GM21526 (cell line): ENCODE results near the gene GON7.
"Not testable (repeated sequence)": the region's sequence is repeated elsewhere in the genome, so short reads cannot be mapped to it uniquely, and the experiment has no call there.

Source experiments
- ATAC-seq: cut with Tn5 transposase; IDR thresholded peaks from one replicate; pipeline ENCODE4 v1.9.1; 2021; ENCODE audit warnings: moderate library complexity; ENCODE audit not compliant: unreplicated experiment, low FRiP score

The GON7 gene

GRCh38 chr14:93201155-93201704 lies 5.6 kb downstream of the GON7 start:
- ATAC-seq = no peak

- ATAC-seq = no peak
Measured at GRCh38 chr14:93200553-93200952, 6.3 kb downstream of the GON7 start.

- ATAC-seq = no peak
Measured at GRCh38 chr14:93199031-93199430, 7.8 kb downstream of the GON7 start.

DNA sequence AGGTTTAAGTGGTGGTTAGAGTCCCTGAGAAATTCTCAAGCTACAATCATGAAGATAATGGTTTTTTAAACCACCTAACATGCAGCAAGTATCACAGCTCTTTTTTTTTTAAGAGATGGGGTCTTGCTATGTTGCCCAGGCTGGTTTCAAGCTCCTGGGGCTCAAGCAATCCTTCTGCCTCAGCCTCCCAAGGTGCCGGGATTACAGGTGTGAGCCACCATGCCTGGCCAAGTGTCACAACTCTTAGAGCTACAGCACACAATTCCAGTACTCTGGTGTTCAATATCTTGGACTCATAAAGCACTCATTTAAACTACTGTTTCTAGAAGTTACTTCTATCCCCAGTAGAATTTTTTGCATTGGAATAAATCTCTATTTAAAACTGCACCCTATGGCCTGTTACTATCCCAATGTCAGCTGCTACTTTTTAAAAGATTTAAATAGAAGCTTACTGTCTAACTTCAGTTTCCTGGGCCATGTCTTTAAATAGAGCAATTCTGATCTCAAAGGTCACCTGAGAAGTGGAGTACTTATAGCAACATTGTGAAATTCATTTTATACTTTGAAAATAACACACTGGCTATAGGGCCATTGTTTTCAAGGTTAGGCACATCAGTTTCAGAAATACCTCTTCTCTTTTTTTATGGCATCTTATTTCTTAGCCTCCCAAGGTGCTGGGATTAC lies 11.4 kb downstream of the GON7 start:
- ATAC-seq = no peak

DNA sequence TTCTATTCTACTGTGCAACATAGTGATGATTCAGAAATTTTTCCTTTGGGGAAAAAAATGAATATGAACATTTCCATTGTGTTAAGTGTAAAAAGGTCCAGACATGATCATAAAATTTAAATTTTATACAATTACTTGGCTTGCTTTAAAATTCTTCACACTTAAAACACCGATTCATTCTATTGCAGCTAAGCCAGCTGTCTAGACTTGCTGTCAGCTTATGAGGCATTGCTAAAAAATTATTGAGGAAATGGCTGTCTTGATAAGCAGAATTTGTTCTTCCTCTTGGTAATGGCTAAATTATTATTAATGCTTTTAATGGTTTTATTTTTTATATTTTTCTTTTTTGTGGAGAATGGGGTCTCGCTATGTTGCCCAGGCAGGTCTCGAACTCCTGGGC lies 19.9 kb downstream of the GON7 start:
- ATAC-seq = no peak

- ATAC-seq = no peak
Measured at GRCh38 chr14:93186466-93186865, 20.4 kb downstream of the GON7 start.

- ATAC-seq = peak; percentile 6
Measured at GRCh38 chr14:93185349-93185720, 21.5 kb downstream of the GON7 start.

DNA sequence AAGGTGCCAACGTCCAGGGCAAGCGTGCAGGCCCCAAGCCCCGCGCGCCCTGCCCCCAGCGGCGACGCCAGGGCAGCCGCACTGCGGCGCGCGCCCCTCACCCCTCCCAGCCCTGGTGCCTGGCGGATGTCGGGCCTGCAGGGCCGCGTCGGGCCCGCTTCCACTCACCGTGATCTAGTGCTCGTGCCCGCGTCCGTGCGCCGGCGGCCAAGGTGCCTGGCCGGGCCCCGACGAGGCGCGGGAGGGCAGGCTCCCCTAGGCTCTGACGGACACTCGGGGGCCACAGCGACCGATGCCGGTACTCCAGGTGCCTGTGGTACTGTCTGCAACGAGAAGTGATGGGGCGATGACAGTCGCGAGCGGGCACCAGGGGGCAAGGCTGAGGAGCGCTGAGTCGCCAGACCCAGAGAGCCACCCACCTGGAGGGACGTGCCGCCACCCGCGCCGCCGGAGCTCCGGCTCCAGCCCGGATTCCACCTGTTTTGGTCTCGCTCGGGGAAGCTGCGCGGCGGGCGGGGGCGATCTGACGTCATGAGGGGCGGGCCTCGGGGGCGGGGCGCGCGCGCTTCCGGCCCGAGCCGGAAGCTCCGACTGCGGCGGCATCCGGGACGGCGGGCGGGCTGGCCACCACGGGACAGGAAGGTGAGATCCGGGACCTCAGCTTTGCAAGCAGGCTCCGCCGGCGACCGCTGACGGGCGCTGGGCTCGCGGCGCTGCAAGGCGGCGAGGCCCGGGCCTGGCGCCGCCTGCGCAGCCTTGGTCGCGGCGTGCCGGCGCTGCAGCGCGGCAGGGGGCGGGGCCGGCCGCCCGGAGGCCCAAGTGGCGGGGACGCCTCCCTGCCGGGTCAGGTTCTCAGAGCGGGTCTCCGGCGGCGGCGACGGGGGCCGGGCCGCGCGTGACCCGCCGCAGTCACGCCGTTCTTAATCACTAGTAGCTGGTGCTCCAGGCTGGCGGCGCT lies 22.2 kb downstream of the GON7 start, which contains the start of the genes LYSET and MOAP1:
Gene LYSET (plus strand): TSS at position 927 of the 958 bp plus-strand sequence. CDS start 89 bp downstream, outside the sequence.
Gene MOAP1 (minus strand): TSS at position 507 of the 958 bp plus-strand sequence. CDS start 655 bp downstream, outside the sequence.
- peak; percentile 83 for ATAC-seq

GRCh38 chr14:93183596-93184317 lies 23.1 kb downstream of the GON7 start:
- no peak for ATAC-seq

DNA sequence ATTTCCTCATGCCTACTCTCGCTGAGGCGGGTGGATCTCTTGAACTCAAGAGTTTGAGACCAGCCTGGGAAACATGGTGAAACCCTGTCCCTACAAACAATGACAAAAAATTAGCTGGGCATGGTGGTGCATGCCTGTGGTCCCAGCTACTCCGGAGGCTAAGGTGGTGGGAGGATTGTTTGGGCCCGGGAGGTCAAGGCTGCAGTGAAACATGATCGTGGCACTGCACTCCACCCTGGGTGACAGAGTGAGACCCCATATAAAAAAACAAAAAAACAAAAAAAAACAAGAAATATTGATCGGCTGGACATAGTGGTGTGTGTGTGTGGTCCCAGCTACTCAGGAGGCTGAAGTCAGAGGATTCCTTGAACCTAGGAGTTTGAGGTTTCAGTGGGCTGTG lies 31.4 kb downstream of the GON7 start:
- ATAC-seq = no peak

DNA sequence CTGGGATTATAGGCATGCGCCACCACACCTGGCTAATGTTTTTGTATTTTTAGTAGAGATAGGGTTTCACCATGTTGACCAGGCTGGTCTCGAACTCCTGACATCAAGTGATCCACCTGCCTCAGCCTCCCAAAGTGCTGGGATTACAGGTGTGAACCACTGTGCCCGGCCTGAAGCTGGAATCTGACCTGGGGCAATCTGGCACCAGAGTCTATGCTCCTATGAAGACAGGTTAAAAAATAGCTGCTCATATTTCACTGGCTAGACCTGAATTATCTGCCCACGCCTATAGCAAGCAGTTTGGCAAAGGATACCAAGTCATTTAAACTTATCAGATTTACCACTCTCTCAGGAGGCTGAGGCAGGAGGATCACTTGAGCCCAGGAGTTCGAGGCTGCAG lies 32.1 kb downstream of the GON7 start:
- ATAC-seq = not testable (repeated sequence)

GRCh38 chr14:93173943-93174395 lies 32.9 kb downstream of the GON7 start:
- ATAC-seq = no peak

DNA sequence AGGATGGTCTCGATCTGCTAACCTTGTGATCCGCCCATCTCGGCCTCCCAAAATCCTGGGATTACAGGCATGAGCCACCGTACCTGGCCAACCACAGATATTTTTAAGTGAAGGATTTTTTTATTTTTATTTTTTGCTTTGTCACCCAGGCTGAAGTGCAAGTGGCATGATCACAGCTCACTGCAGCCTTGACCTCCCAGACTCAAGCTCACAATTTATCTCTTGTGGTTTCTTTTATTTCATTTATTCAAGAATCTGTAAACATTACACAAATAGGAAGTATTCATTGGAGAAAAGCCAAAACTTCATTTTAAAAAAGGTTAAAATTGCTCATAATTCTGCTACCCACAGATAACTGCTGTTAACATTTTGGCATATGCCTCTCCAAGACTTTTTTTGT lies 35.5 kb downstream of the GON7 start:
- no peak for ATAC-seq

GRCh38 chr14:93170141-93170540 lies 36.7 kb downstream of the GON7 start:
- ATAC-seq = not testable (repeated sequence)

- not testable (repeated sequence) for ATAC-seq
Measured at GRCh38 chr14:93169619-93170018, 37.2 kb downstream of the GON7 start.

GRCh38 chr14:93168610-93169009 lies 38.3 kb downstream of the GON7 start:
- ATAC-seq = not testable (repeated sequence)

- ATAC-seq = not testable (repeated sequence)
Measured at GRCh38 chr14:93165271-93166265, 41.3 kb downstream of the GON7 start.

DNA sequence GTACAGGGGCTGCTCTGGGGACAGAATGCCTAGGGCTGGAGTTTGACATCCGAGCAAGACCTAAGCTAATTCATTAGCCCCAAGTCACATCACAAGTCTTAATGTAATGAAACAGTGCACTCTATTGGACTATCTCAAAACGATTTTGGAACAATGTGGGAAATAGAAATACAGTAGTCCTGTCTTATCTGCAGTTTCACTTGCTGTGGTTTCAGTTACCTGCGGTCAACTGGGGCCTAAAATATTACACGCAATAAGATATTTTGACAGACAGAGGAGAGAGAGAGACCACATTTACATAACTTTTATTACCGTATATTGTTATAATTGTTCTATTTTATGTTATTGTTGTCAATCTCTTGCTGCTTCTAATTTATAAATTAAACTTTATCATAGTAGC lies 43.3 kb downstream of the GON7 start:
- no peak for ATAC-seq

DNA sequence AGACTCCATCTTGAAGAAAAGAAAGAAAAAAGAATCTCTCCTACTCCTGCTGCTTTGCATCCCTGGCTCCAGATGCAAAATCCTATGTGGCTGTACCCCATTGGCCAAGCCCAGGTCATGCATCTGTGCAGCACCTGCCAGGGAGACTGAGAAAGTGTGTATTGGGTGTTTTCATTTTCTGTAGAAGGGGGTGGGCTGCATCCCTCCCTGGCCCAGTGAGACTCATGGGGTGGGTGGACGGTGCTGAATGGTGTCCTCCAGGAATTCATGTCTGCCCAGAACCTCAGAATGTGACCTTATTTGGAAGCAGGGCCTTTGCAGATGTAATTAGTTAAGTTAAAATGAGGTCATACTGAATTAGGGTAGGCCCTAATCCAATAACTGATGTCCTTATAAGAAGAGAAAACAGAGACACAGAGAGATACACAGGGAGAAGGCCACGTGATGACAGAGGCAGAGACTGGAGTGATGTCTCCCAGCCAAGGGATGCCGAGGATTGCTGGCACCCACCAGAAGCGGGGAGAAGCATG lies 45.4 kb downstream of the GON7 start:
- no peak for ATAC-seq
